GM21619 (cell line): ENCODE measurements around the gene LAMTOR2.
A peak's percentile ranks its signal among the peaks of the same experiment; 100 is the strongest.
"Not testable (repeated sequence)": the region's sequence is repeated elsewhere in the genome, so short reads cannot be mapped to it uniquely, and the experiment has no call there.

Experiments used
- ATAC-seq: cut with Tn5 transposase; IDR thresholded peaks from one replicate; pipeline ENCODE4 v1.9.1; 2021; ENCODE audit not compliant: unreplicated experiment

LAMTOR2 gene

DNA sequence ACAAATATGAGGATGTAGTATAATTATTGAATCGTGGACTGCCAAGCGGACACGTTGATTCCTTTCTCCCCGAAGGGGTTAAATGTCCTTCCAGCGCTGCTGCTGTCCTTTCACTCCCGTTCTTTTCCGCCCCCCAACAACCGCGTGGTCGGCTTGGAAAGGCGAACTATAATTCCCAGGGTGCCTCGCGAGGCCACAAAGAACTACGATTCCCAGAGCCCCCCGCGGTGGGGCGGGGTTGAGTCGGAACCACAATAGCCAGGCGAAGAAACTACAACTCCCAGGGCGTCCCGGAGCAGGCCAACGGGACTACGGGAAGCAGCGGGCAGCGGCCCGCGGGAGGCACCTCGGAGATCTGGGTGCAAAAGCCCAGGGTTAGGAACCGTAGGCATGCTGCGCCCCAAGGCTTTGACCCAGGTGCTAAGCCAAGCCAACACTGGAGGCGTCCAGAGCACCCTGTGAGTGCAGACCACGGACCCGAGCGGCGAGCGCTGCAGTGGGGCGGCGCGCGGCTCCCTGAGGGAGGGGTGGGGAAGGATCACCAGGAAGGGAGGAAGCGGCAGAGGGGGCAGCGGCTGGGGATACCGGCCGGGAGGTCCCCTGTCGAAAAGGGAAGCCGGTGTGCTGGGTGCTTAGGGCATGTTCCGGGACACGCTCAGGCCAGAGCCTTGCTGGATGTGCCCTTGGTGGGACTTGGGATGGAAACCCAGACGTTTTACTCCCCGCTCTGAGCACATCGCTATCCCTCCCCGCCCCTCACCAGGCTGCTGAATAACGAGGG, at the start of gene LAMTOR2:
TSS of gene LAMTOR2 (plus strand) at position 283 of the 781 bp plus-strand sequence. CDS start at position 391, 108 bp downstream.
- ATAC-seq: peak; percentile 68

DNA sequence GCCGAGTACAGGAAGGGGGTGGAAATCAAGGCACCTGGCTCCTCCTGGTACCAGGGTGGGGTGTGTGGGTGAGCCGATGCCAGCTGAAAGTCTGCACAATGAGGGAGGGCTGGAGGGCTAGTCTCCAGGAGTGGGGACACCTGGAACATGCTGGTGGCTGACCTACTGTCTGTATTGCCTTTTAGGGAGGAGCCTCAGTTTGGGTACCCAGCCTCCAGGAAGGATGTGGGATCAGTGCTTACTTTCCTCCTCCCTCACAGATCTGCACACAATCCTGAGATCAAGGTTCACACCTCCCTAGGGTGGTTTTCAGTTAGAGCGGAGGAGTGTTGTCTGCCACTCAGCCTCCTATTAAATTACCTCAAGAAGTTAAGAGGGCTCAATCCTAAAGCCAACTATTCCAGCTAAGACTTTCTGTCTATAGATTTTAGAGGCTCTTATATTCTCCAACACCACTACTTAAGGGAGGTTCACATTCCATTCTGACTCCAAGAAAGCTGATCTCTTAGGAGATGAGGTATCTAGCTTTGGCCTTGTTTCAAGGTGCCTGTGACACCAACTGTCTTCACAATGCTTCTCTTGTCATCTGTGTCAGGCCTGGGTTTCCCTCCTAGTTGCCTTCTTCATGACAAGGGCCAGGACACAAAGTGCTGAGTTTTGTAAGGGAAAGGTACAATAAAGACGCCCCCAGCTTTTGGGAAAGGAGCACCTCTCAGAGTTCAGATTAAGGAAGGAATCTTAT, 49.6 kb upstream of the LAMTOR2 start:
- ATAC-seq: no peak

GRCh38 chr1:156006666-156007376, 47.8 kb upstream of the LAMTOR2 start:
- ATAC-seq: no peak

GRCh38 chr1:156009404-156009803, 45.2 kb upstream of the LAMTOR2 start:
- no peak for ATAC-seq

GRCh38 chr1:156012051-156012817, 42.3 kb upstream of the LAMTOR2 start:
- peak; percentile 78 for ATAC-seq

- no peak for ATAC-seq
Measured at GRCh38 chr1:156014829-156015228, 39.8 kb upstream of the LAMTOR2 start.

DNA sequence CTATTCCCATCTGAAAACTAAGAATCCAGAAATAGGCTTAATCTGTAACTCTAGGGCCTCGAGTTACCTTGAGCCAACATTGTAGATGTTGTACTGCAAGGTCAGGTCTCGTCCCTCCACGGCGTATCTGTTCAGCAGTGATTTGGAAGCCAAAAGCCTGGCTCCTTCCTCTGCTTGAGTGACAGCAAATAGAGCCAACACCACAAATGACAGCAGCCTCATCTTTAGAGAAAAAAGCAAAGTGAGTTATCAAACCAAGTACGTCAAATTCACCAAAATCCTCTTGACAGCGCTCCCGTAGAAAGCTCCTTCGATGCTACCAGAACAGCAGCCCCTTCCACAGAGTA, 34.7 kb upstream of the LAMTOR2 start:
- ATAC-seq: no peak

- peak; percentile 99 for ATAC-seq
Measured at GRCh38 chr1:156020293-156021092, 34.1 kb upstream of the LAMTOR2 start, which contains the start of gene SSR2. Gene SSR2, minus strand, starts transcription at chr1:156020951. Its CDS starts 784 bp downstream, at chr1:156020167.

GRCh38 chr1:156021093-156021428, 33.5 kb upstream of the LAMTOR2 start:
- no peak for ATAC-seq

DNA sequence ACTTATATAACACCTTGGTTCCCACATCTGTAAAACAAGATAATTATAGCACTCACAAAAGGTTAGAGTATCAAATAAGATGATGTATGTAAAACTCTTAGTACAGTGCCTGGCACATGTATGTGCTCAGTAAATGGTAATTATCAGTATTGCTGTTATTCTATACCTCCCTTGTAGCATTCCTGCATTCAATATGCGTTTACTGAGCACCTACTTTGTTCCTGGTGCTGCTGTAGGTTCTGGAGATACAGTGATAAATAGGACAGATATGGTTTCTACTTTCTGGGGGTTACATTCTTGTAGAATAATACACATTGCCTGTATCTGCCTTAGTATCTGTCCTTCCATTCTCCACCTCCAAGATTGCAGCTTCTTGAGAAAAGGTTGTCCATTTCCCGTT, 32.6 kb upstream of the LAMTOR2 start:
- ATAC-seq: no peak

DNA sequence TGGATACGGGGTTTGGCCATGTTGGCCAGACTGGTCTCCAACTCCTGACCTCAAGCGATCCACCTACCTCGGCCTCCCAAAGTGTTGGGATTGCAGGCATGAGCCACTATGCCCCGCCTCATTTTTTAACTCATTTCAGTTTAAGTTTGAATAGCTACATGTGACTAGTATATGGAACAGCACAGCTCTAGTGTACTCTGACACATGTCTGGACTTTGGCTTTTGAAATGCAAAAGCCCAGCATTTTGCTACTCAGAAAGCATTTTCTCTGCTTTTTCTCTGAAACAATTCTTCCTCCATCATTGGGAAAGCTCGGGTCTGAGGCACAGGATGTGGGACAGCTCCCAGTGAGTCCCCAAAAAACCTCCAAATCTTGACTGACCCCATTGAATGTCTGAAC, 29.8 kb upstream of the LAMTOR2 start:
- ATAC-seq: no peak

DNA sequence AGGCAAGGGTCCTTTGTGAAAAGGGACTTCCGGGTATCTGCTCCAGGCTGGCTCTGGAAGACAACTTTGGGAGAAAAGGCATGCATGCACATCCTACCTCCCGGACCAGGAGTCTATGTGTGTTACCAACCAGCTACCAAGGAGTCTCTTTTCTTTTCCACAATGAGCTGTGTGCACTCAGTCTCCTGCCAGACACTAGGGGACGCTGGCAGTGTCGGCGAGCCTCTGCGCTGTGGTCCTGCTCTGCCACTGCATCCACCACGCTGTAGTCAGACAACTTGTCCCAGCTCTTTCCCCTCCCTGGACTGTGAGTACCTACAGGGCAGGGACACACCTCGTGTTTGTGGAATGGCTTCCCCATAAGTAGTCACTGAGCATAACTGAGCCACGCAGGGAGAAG, 28.7 kb upstream of the LAMTOR2 start:
- ATAC-seq: no peak

GRCh38 chr1:156026588-156026987, 28.0 kb upstream of the LAMTOR2 start:
- ATAC-seq: no peak

GRCh38 chr1:156033011-156033410, 21.6 kb upstream of the LAMTOR2 start:
- ATAC-seq: no peak

DNA sequence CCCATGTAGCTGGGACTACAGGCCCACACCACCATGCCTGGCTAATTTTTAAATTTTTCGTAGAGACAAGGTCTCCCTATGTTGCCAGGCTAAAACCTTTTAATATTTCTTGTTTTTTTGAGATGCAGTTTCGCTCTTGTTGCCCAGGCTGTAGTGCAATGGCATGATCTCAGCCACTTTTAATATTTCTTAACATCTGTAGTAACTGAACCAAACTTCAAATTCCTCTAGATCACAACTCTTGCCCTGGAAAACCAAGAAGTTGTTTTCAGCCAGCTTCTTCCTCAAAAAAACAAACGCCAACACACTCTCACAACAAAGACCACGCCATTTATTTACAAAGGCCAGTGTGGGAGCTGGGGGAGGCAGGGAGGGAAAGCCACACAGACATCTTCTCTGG, 19.6 kb upstream of the LAMTOR2 start:
- not testable (repeated sequence) for ATAC-seq

DNA sequence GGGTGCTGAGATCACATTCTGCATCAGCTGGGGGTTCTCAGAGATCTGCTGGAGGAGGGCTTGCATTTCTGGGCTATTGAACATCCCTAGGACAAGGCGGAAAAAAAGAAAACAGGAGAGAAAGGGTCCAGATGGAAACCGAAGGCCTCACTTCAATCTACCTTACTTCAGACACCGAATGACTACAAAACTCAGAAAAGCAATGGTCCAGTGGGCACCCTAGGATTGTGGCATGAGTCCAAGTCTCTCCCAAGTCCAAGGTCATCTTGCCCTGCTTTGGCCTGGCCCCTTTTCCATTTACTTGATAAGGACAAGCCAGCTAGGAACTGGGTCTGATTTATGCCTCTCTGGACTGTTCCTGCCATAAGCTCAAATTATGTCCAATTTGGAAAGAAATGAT, 11.8 kb upstream of the LAMTOR2 start:
- no peak for ATAC-seq

- ATAC-seq: no peak
Measured at GRCh38 chr1:156045076-156045475, 9.5 kb upstream of the LAMTOR2 start.

- ATAC-seq: no peak
Measured at GRCh38 chr1:156048663-156049258, 5.8 kb upstream of the LAMTOR2 start.

DNA sequence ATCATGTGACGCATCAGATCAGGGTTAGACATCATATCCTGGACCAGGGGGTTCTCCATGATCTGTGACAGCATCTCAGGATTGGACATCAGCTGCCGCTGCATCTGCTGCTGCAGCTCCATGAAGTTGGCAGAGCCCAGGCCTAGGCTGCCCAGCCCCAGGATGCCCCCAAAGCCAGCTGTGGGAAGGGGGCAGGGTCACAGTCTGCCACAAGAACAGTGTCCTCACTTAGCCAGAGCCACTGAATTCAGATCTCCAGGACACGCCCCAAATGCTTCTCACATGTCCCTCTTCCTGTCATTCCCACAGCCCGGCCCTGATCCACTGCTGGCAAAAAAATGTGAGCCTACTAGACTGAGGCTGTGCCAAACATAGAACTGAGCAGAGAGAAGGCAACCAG, 4.2 kb upstream of the LAMTOR2 start:
- ATAC-seq: no peak
